AG04449 (cell line): ENCODE results near the gene MTHFR.

Source experiments
- CTCF ChIA-PET: fragments of 350-600 bp; formaldehyde crosslinking; extraction: SDS; loops from one replicate; lab custom pipeline; 2021; ENCODE audit warnings: antibody characterized with exemption; lab: Yijun Ruan, JAX
- POLR2A ChIA-PET: fragments of 400-600, 350-600 bp; formaldehyde crosslinking; extraction: SDS; loops from one replicate; lab custom pipeline; 2020; ENCODE audit warnings: antibody characterized with exemption, inconsistent platforms; lab: Yijun Ruan, JAX
- DNase-seq: peaks from one replicate; pipeline ENCODE4 v3.0.0-alpha.2; 2010; ENCODE audit warnings: low read depth, low spot score
- H3K4me3 ChIP-seq: 2 replicates; pipeline ENCODE4 v1.5.1; 2011; ENCODE audit warnings: low read depth, mild to moderate bottlenecking, control low read depth, low read length
- CTCF ChIP-seq: IDR thresholded peaks from one replicate; pipeline ENCODE4 v1.5.1; 2011; ENCODE audit warnings: mild to moderate bottlenecking, moderate library complexity, low read length, control low read depth, inconsistent platforms; ENCODE audit not compliant: insufficient read depth; ENCODE audit errors: missing control alignments

MTHFR gene

GRCh38 chr1:11746092-11746491 lies 59.7 kb downstream of the MTHFR start:
- no peak overlapping the region for H3K4me3 ChIP-seq
- DNase-seq, result no peak
- CTCF ChIA-PET, result no interaction called here
- POLR2A ChIA-PET, result no interaction called here
- no peak for TF ChIP-seq CTCF

DNA sequence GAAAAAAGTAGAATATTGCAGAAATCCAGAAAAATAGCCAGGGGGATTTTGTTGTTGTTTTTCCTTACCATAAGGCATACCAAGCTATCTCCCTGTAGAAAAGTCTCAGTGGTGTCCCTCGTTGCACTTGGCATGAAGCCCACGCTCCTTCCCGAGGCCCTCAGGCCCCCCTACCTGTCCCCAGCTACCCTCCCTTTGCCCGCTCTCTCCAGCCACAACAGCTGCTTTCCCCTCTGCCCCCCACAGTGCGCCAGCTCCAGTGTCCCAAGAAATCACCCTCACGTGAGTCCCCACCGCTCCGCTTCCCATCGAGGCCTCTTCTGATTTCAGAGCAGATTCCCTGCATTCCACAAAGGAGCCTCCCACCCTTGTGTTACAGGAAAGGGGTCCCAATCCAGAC lies 61.5 kb downstream of the MTHFR start:
- POLR2A ChIA-PET, result interaction anchor here (0.6 kb wide), 1 partner anchor 201 kb away, joined by 4 read pairs; no protein-coding TSS in a partner anchor
- TF ChIP-seq CTCF, result no peak
- DNase-seq, result no peak
- CTCF ChIA-PET, result interaction anchor here (0.8 kb wide), 1 partner anchor 24 kb away, joined by 3 read pairs; no protein-coding TSS in a partner anchor
- no peak overlapping the region for H3K4me3 ChIP-seq

DNA sequence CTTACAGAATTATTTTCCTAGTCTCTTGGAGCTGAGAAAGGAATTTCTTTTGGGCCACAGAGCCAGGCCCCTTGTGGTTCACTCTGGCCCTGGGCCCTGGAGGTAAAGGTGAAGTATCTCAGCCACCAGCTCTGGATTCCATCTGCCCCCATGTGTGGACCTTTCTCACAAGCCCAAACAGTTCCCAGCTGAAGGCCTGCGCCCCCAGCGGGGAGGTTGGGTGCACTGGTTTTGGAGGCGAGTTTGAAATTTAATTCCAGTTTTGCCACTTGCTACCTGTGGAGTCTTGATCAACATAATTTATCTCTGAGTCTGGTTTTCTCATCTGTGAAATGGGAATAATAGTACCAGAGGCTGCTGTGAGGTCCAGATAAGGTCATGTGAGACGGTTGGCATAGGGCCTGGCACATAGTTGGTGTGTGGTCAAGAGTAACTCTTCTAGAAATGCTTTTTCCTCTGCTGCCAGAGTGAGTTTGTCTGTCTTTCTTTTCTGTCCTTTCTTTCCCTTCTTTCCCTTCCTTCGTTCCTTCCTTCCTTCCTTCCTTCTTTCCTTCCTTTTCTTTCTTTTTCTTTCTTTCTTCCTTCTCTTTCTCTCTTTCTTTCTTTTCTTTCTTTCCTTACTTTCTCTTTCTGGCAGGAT lies 63.7 kb downstream of the MTHFR start:
- no peak for TF ChIP-seq CTCF
- CTCF ChIA-PET, result no interaction called here

GRCh38 chr1:11741482-11741881 lies 64.3 kb downstream of the MTHFR start:
- TF ChIP-seq CTCF, result no peak
- ChIA-PET CTCF (no interaction called here), POLR2A (no interaction called here)
- no peak for DNase-seq
- no peak overlapping the region for H3K4me3 ChIP-seq

More for the DNA sequence above, 63.7 kb downstream of the MTHFR start:
- no peak overlapping the region for H3K4me3 ChIP-seq
- DNase-seq, result no peak
- POLR2A ChIA-PET, result no interaction called here

GRCh38 chr1:11740258-11741192 lies 65.2 kb downstream of the MTHFR start:
- no peak for TF ChIP-seq CTCF
- CTCF ChIA-PET, result no interaction called here
- no peak for DNase-seq
- POLR2A ChIA-PET, result no interaction called here
- no peak overlapping the region for H3K4me3 ChIP-seq

DNA sequence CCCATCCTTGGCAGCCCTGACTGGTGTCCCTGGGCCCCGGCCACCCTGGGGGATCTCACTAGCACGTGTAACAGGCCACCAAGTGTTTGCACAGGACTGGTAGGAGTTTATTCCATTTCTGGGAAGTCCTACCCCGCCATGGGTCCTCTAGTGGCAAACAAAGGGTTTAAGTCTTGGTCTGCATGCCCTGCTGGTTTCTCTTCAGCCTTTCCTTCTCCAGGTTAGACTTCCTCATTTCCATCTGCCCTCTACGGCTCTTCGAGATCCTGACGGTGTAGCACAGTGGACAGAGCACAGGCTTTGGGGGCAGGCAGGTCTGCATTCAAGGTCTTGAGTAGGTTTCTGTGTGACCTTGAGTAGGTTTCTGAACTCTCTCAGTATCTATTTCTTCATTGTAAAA lies 67.0 kb downstream of the MTHFR start:
- H3K4me3 ChIP-seq, result no peak overlapping the region
- DNase-seq, result no peak
- CTCF ChIA-PET, result interaction anchor here (1.0 to 4.8 kb wide), 2 partner anchors 11 to 19 kb away, joined by 4 to 21 read pairs; no protein-coding TSS in a partner anchor
- TF ChIP-seq CTCF, result no peak
- POLR2A ChIA-PET, result no interaction called here
